Measurements from ENCODE around the gene RIPOR2.
"Not testable (repeated sequence)": the region's sequence is repeated elsewhere in the genome, so short reads cannot be mapped to it uniquely, and the experiment has no call there.

RIPOR2 gene

GRCh38 chr6:24901698-24902328 lies 33.9 kb downstream of the RIPOR2 start:
- DNase-seq, result no peak

- DNase-seq, result no peak
Observed at GRCh38 chr6:24900917-24901697, 34.7 kb downstream of the RIPOR2 start.

GRCh38 chr6:24899997-24900325 lies 35.8 kb downstream of the RIPOR2 start:
- DNase-seq, result no peak

- DNase-seq, result no peak
Observed at GRCh38 chr6:24899136-24899996, 36.4 kb downstream of the RIPOR2 start.

- no peak for DNase-seq
Observed at GRCh38 chr6:24898676-24899075, 37.1 kb downstream of the RIPOR2 start.

GRCh38 chr6:24897186-24897585 lies 38.6 kb downstream of the RIPOR2 start:
- DNase-seq, result no peak

GRCh38 chr6:24893342-24893850 lies 42.4 kb downstream of the RIPOR2 start:
- no peak for DNase-seq

GRCh38 chr6:24891004-24891403 lies 44.8 kb downstream of the RIPOR2 start:
- DNase-seq, result no peak

- DNase-seq, result no peak
Observed at GRCh38 chr6:24890471-24890870, 45.3 kb downstream of the RIPOR2 start.

GRCh38 chr6:24888715-24889370 lies 46.9 kb downstream of the RIPOR2 start:
- no peak for DNase-seq

GRCh38 chr6:24887545-24888140 lies 48.1 kb downstream of the RIPOR2 start:
- no peak for DNase-seq

GRCh38 chr6:24883618-24884017 lies 52.1 kb downstream of the RIPOR2 start:
- no peak for DNase-seq

- no peak for DNase-seq
Observed at GRCh38 chr6:24882835-24883555, 52.8 kb downstream of the RIPOR2 start.

GRCh38 chr6:24882295-24882694 lies 53.5 kb downstream of the RIPOR2 start:
- DNase-seq, result no peak

GRCh38 chr6:24881376-24881775 lies 54.4 kb downstream of the RIPOR2 start:
- DNase-seq, result no peak

- DNase-seq, result no peak
Observed at GRCh38 chr6:24880451-24880850, 55.3 kb downstream of the RIPOR2 start.

GRCh38 chr6:24879351-24879750 lies 56.4 kb downstream of the RIPOR2 start:
- DNase-seq, result no peak

- DNase-seq, result not testable (repeated sequence)
Observed at GRCh38 chr6:24877747-24878146, 58.0 kb downstream of the RIPOR2 start.

GRCh38 chr6:24876499-24877465 lies 59.0 kb downstream of the RIPOR2 start:
- DNase-seq, result no peak

GRCh38 chr6:24875534-24875901 lies 60.2 kb downstream of the RIPOR2 start:
- no peak for DNase-seq
